NB4 (cell line): ENCODE measurements around the gene IGSF11.
"Not testable (repeated sequence)": the region's sequence is repeated elsewhere in the genome, so short reads cannot be mapped to it uniquely, and the experiment has no call there.

Experiments used
- DNase-seq: peaks from one replicate; pipeline ENCODE4 v3.0.0; 2010; ENCODE audit warnings: low read depth
- H3K4me3 ChIP-seq: one replicate; pipeline ENCODE4 v1.5.1; 2011; ENCODE audit warnings: mild to moderate bottlenecking, low read depth, low read length, moderate library complexity
- CTCF ChIP-seq: IDR thresholded peaks from one replicate; pipeline ENCODE4 v1.5.1; 2012; ENCODE audit warnings: low read depth, low read length
- MAX ChIP-seq: IDR thresholded peaks from 2 replicates; pipeline ENCODE4 v1.6.1; 2011; ENCODE audit warnings: low read depth, low read length
- MYC ChIP-seq: IDR thresholded peaks from 2 replicates; pipeline ENCODE4 v1.6.1; 2011; ENCODE audit warnings: low read depth, low read length
- POLR2A ChIP-seq: IDR thresholded peaks from 2 replicates; pipeline ENCODE4 v1.6.1; 2011; ENCODE audit warnings: mild to moderate bottlenecking; ENCODE audit not compliant: insufficient read length; ENCODE audit errors: extremely low read depth

The IGSF11 gene

GRCh38 chr3:118884748-118885206 is 149.9 kb downstream of the IGSF11 start:
- peak; percentile 56 for DNase-seq
- no peak for TF ChIP-seq POLR2A
- TF ChIP-seq CTCF: peak; percentile 81
- H3K4me3 ChIP-seq: no peak overlapping the region

- TF ChIP-seq MAX (no peak), MYC (no peak), CTCF (peak; percentile 63)
- DNase-seq: peak; percentile 64
- H3K4me3 ChIP-seq: no peak overlapping the region
Observed at GRCh38 chr3:118882353-118882947, 152.2 kb downstream of the IGSF11 start.

GRCh38 chr3:118868051-118868450 is 166.6 kb downstream of the IGSF11 start:
- TF ChIP-seq MAX (no peak), CTCF (no peak), POLR2A (no peak), MYC (no peak)
- no peak for DNase-seq
- no peak overlapping the region for H3K4me3 ChIP-seq

GRCh38 chr3:118863731-118864322 is 170.8 kb downstream of the IGSF11 start:
- DNase-seq: peak; percentile 21
- H3K4me3 ChIP-seq: no peak overlapping the region
- no peak for TF ChIP-seq MYC
- TF ChIP-seq CTCF: peak; percentile 50
- TF ChIP-seq MAX: no peak
- TF ChIP-seq POLR2A: no peak

GRCh38 chr3:118859950-118860349 is 174.7 kb downstream of the IGSF11 start:
- TF ChIP-seq MYC (no peak), POLR2A (no peak), CTCF (no peak), MAX (no peak)
- H3K4me3 ChIP-seq: no peak overlapping the region
- DNase-seq: no peak

- H3K4me3 ChIP-seq: not testable (repeated sequence)
- peak; percentile 1 for DNase-seq
Observed at GRCh38 chr3:118851466-118852193, 183.0 kb downstream of the IGSF11 start.
